ENCODE results near the gene NSMCE1. TPM values are rescaled to one million over a fixed set of nuclear protein-coding genes. Genes with fewer than 3 reads are reported as not detected.

NSMCE1 gene
- total RNA-seq, 1 donor from 2014 or later, result 39.5 TPM

DNA sequence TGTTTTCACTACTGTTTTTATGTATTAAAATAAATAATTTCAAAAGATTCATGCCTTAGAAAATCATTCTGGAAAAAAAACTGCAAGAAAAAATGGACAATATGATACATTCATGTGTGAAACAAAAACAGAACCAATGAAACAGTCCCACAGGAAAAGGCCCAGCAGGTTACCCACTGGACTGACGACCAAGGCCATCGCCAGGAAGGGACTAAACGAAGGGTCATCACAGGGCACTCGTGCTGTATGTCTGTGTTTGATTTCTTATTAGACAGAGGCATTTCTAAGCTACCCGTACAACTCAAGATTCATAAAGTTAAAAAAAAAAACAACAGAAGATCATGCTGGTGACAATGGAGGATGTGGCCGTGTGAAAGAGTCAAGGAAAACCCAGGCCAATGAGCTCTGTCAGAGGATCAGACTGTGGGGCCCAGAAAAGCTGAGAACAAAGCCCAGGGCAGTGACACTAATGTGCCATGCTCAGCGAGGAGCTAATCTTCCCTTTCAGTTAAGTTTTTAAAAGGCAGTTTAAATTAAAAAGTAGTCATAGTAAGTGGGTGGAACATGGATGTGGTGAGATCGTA, 31.8 kb downstream of the NSMCE1 start:
- intact Hi-C loops (cut with DNase I), result no loop called here
- DNase-seq (ENCODE audit: low spot score), result peak; percentile 49
- no peak for ATAC-seq

DNA sequence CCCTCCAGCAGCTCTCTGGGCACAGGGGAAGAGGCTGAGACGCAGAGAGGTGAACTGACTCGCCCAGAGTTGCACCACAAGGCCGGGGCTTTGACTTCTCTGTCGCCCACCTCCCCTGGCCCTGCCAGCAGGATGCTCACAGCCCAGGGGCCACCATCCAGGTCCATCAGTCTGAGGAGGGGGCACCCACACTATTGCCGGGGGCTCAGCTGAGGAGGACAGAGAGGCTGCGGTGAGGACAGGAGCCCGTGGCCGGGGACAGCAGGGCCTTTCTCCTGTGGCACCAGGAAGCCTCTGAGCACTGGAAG, 32.7 kb downstream of the NSMCE1 start:
- DNase-seq (ENCODE audit: low spot score) (no peak), ATAC-seq (peak; percentile 2)
- intact Hi-C loops (cut with DNase I), result no loop called here

DNA sequence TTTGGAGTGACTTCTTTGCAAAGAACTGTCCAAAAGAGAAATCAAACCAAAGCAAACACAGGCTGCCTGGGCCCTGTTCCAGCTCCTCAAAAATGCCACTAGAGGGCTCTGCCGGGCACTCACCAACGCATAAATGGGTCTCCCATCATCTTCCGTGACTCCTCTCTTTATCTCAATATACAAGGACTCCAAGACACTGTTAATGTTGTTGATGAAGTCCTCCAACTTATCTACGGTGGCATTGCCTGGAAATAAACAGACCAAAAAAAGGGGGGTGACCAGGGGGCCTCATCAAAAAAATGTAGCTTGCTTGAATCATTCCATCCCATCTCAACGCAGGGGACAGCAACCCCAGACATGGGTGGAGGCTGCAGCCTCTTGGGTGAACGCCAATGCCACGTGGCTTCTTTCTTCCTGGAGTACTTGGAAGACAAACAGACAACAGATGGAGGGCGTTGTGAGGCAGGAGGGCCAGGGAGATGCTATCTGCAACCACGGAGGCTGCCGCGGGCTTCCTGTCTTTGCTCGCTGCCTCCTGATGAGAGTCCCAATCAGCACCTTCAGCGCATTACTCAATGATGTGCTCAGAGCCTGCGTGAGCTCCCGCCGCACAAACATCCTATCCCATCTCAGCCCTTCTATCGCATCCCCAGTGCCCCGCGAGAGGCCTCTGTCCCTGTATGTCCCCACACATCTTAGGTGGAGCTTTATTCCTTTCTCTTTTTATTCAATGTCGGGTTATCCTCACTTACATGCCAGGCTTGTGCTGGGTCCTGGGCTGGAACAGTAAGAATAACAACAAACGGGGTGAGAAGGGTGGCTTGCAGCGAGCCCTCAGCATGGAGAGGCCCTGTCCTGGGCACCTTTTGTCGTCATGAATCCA, 33.3 kb downstream of the NSMCE1 start:
- intact Hi-C loops (cut with DNase I), result no loop called here
- ATAC-seq (peak; percentile 85), DNase-seq (ENCODE audit: low spot score) (peak; percentile 92)

DNA sequence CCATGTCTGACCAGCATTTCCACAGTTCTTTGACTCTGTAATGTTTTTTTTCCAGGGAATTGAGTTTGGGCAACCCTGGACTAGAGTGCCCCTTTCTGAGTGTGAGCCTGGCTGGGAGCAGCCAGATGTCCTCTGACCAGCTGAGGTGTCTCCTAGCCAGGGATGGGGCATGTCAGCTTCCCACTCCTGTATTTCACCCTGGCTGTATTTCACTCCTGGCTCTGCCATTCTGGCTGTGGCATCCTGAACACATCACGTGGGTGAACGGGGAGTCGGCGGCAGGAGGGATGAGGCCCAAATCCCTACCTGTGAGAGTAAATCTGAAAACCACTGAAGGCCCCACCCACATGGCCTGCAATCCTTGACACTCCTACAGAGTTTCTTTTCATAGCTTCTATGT, 34.0 kb downstream of the NSMCE1 start:
- ATAC-seq (no peak), DNase-seq (ENCODE audit: low spot score) (no peak)
- intact Hi-C loops (cut with DNase I), result no loop called here

DNA sequence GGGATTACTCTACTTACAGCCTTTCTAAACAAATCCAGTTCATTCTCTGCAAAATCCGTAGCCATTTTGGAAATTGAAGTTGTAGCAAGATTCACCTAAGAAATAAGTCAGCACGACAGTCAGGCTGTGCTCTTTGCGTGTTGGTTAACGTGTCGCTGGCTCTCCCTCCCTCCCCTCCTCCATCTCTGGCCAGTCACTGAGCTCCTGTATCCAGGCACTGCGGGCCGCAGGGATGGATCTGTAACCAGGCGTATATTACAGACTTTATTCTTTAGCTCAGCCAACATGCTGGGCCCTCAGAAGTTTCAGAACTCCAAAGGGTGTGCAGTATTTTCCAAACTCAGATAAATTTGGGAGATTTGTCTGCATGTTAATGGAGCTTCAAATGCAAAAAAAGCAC, 34.4 kb downstream of the NSMCE1 start:
- intact Hi-C loops (cut with DNase I), result no loop called here
- no peak for DNase-seq (ENCODE audit: low spot score)
- no peak for ATAC-seq

DNA sequence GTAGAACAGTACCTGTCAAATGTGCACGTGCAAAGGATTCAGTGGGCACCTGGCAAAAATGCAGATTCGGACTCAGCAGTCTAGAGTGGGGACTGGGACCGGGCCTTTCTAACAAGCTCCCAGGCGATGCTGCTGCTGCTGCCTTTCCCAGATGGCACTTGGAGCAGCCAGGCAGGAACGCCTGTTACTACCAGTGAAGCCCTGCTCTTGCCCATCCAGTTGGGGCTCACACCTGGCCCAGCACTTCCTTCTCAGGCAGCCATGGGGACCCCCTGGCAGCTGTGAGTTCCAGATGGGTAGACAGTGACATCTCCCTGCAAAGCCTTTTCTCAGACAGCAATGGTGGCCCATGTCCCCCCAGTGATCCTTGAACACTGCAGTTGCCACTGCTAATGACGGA, 34.8 kb downstream of the NSMCE1 start:
- ATAC-seq, result no peak
- intact Hi-C loops (cut with DNase I), result loop anchor here (1.0 kb wide), 1 partner anchor 25 kb away; no protein-coding TSS in a partner anchor
- DNase-seq (ENCODE audit: low spot score), result no peak

DNA sequence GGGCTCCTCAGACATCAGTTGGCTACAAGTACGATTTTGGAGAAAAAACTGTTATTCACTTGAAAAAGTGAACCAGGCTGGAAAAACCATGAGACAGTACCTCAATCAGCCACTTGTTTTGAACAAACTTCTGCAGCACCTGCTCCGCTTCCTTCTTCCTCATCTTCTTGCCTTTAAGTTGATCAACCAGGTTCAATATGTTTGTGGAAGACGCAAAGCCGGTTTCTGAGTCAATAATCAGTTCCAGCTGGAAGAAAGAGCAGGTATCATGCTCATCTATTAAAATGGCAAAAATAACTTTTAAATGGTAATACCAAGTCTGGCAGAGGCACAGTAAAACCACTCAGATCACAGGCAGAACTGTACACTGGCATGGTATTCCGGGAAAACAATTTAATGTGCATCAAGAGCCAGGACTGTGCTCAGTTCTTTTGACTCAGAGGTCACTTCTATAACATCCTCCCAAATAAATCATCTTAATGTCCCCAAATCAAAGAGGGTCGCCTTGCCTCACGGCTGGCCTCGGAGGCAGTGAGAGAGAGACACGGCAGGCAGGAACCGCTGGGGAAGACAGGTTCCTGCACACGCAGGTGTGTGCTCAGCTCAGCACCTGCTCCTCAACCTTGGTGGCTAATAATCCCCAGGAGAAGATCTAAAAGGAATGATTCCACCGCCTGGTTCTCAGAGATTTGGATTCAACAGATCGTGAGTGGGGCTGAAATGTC, 35.5 kb downstream of the NSMCE1 start:
- intact Hi-C loops (cut with DNase I), result loop anchor here (1.0 kb wide), 1 partner anchor 25 kb away; no protein-coding TSS in a partner anchor
- DNase-seq (ENCODE audit: low spot score) (no peak), ATAC-seq (no peak)

DNA sequence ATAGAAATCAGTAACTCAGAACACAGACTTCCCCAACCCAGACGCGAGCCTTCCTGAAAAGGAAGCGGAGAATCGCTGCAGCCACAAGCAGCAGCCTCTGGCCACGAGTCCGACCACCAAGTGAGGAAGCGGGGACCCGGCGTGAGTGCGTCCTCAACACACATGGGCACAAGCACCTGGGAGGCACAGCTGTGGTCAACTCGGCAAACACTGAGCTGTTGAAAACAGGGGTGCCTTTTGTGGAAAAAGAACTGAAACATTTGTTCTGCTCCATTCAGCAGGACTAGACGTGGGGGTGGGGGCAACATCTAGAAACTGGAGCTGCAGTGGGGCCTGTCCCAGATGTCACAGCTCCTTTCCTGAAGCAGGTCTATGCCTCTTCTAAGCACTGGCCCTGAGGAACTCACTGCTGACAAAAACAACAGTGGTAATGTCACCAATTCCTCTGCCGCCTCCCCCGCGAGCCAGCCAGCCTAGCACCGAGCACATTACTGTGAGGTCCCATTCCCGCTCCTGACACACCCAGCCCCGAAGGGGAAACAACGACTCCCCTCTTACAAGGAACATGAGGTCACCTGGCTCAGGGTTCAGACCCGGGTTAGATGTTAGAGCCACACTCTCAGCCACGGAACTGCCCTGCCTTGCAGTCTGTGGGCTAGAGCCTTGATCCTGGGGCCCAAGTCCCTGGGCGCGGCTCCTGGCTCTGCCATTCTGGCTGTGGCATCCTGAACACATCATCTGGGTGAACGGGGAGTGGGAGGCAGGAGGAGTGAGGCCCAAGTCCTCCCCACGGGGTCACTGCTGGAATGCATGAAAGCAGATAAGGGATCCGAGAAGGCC, 36.3 kb downstream of the NSMCE1 start:
- DNase-seq (ENCODE audit: low spot score) (no peak), ATAC-seq (no peak)
- intact Hi-C loops (cut with DNase I), result no loop called here

DNA sequence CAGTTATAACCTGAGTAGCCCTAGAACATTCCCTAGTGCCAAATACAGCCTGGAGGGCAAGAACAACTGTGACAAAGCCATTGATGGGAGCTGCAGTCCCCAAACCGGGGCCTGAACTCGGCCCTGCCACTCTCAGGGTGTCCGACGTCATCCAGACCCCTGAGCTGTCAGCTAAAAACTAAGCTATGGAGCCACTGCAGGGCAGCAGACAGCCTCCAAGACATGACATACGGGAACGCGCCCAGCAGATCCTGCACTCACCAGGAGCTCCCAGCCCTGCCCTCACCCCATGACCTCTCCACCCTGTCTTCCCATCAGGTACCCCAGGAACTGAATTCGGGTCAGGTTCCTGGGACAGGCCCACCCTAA, 36.9 kb downstream of the NSMCE1 start:
- no peak for ATAC-seq
- DNase-seq (ENCODE audit: low spot score), result no peak
- intact Hi-C loops (cut with DNase I), result no loop called here

DNA sequence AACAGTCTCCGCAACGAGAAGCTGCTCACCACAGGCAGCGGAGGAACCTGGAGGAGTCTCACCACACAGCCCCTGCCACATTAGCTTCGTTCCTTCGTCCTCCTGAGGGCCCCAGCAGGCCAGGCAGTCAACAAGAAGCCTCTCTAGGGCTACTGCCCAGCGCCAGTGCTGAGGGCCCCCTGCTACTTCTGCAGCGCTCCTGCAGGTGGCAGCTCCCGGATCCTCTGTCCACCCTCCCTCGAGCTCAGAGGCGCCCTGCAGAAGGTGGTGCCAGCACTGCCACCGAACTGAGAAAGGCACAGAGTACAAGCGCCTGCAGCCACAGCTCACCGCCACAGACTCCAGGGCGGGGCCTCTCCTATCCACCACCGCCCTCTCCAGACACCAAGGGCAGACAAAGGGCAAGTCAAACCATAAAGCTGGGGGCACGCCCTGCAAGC, 38.0 kb downstream of the NSMCE1 start:
- intact Hi-C loops (cut with DNase I), result no loop called here
- ATAC-seq (no peak), DNase-seq (ENCODE audit: low spot score) (no peak)

DNA sequence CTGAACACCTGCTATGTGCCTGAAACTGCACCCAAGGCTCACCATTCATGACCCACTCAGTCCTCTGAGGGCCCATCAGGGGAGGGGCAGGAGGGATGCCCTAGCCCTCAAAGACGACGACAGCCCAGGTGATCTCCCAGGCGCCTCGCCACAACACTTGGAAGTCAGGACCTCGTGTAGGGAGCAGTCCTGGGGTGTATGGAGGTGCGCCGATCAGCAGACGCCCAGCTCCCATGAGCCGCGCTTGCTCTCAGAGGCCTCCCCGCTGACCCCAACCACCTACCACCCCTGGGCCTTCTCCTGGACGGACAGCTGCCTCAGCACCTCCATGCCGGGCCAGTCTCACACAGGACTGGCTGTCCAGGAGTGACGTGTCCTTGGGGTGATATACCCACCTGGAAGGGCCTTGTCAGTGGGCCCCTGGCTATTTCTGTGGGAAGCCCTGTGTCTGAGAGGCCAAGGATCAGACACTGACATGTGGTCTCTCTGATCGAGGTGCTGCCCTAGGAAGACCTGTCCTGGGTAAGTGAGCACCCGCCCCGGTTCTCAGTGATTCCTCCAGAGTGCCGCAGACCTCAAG, 38.6 kb downstream of the NSMCE1 start:
- intact Hi-C loops (cut with DNase I), result no loop called here
- ATAC-seq (no peak), DNase-seq (ENCODE audit: low spot score) (no peak)

DNA sequence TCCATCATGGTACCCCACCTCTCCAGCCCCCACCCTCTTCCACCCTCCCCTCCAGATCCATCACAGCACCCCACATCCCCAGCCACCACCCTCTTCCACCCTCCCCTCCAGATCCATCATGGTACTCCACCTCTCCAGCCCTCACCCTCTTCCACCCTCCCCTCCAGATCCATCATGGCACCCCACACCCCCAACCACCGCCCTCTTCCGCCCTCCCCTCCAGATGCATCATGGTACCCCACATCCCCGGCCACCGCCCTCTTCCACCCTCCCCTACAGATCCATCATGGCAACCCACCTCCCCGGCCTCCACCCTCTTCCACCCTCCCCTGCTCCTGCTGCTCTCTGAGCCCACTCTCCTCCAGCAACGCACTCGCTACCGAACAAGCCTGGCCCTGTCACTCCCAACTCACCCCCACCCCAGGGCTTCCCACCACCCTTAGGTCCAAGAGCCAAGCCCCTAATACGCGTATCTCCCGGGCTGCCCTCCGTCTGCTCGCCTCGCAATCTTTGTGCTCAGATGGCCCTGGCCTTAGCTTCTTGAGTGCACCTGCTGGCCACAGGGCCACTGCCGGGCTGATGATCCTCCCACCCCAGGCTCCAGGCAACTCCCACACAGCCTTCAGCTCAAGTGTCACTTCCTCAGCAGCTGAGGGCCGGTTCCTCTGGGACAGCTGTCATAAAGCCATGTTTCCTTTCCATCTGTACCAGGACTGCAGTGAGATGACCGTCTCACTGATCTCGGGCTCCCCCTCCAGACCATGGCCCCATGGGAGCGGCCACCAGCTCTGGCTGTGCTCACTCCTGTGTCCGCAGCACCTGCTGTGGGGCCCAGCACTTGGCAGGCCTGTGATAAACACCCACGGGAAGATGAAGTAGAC, 39.7 kb downstream of the NSMCE1 start:
- intact Hi-C loops (cut with DNase I), result no loop called here
- DNase-seq (ENCODE audit: low spot score) (no peak), ATAC-seq (peak; percentile 48)

DNA sequence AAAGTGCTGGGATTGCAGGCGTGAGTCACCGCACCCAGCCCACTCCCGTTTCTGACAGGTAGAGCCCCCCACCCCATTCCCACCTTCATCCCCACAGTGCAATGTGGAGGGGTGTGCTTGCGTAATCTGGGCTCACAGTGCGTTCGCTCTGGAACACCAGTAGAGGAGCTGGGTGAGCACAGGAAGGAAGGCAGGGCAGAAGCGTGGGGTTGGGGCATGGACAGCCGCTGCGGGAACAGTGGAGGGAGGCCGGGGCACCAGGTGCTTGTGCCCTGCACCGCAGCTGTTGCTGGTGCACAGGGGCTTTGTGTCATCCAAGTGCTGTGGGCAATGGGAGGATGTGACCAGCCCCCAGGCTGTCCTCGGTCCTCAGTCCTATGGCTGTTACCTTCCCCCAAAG, 40.5 kb downstream of the NSMCE1 start:
- intact Hi-C loops (cut with DNase I), result no loop called here
- ATAC-seq, result no peak
- no peak for DNase-seq (ENCODE audit: low spot score)

DNA sequence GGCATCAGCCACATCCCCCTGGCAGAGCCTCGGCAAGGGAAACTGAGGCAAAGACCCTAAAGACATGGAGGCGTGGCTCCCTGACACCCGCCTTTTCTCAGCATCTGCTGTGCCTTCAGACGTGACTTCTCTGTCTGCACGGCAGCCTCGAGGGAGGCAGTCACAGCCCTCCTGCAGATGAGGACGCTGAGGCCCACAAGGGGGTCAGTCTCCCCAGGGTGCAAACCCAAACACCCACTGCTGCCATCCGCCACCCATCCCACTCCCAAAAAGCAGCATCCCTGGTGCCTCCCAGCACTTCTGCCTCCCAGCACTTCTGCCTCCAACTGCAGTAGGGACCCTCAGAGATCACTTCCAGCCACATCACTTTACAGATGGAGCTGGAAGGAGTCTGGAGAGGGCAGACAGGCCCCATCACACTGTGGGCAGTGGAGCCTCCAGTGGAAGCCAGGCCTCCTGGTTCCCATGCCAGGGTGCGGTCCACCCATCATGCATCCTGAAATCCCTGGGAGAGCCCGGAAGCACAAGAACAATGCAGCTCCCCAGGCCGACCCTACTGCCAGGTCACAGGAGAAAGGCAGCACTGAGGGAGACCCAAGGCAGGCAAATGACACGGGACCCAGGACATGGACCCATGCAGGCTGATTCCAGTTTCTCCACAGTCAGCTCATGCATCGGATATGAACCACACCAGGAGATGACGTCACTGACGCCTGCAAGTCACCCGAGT, 41.4 kb downstream of the NSMCE1 start:
- intact Hi-C loops (cut with DNase I), result no loop called here
- DNase-seq (ENCODE audit: low spot score), result no peak
- ATAC-seq, result no peak

DNA sequence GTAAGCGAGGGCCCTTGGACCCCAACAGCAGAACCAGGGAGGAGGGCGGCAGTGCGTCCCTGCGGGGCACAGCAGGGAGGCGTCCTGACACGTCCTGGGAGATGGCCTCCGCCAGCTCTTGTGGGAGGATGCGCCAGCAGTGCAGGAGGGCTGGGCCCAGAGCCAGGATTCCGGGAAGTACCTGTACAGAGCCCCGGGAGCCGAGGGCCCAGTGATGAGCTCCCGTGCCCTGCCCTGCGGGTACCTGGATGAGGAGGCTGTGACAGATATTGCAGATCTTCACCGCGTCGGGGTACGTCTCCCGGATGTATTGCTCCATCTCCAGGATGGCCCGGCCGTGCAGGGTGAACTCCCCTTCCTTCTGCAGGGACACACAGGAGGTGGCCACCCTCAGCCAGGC, 42.1 kb downstream of the NSMCE1 start:
- intact Hi-C loops (cut with DNase I), result no loop called here
- no peak for ATAC-seq
- no peak for DNase-seq (ENCODE audit: low spot score)

DNA sequence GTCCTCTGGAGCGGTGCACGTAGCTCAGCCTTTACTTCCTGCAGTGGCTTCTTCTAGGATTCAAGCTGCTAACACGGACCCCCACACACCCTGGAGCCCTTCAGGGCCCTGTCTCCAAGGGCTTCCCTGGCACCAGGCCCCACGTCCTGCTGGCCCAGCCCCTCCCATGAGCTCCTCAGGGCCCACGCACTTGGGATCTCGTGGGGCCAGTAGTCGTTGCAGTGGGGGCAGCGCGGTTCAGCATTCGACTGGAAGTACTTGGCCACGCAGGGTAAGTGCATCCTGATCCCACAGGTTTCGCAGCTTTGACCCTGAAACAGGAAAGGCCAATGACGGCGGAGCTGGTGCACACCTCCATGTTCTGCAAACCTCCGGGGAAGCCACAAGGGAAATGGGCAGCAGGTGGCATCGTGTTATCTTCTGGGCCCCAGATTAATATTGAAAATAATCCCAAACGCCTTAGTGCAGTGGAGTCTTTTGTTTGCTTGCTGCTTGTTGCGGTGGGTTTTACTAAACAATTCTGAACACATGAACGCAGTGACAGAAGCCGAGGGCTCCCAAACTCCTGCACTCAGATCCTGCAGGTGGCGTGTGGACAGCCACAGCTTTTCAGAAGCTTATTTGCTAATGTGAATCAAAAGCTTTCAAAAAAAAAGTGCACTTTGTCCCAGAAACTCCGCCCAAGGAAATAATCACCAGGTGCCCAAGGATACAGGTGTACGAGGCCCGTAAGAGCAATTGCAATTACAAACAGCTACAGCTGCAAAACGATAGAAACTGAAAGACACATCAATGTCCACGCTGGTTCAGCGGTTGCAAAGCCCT, 42.8 kb downstream of the NSMCE1 start:
- DNase-seq (ENCODE audit: low spot score) (no peak), ATAC-seq (no peak)
- intact Hi-C loops (cut with DNase I), result no loop called here

All from sciatic nerve (tissue), 2 donors.